ENCODE measurements around the gene FAR2.

- TF ChIP-seq ZNF692 (tag by site-specific recombination; IDR thresholded peaks at IDR 0.05) (no peak), ZNF558 (tag by site-specific recombination; IDR thresholded peaks at IDR 0.05) (no peak), MZF1 (tag by site-specific recombination; IDR thresholded peaks at IDR 0.05; ENCODE audit: borderline replicate concordance) (no peak), ZNF274 (IDR thresholded peaks at IDR 0.05; ENCODE audit: low read length) (no peak), ZNF274 (tag by site-specific recombination; IDR thresholded peaks at IDR 0.05; ENCODE audit: borderline replicate concordance) (no peak)
- TF ChIP-seq, protein P1, sequence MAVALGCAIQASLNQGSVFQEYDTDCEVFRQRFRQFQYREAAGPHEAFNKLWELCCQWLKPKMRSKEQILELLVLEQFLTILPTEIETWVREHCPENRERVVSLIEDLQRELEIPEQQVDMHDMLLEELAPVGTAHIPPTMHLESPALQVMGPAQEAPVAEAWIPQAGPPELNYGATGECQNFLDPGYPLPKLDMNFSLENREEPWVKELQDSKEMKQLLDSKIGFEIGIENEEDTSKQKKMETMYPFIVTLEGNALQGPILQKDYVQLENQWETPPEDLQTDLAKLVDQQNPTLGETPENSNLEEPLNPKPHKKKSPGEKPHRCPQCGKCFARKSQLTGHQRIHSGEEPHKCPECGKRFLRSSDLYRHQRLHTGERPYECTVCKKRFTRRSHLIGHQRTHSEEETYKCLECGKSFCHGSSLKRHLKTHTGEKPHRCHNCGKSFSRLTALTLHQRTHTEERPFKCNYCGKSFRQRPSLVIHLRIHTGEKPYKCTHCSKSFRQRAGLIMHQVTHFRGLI (tag by site-specific recombination; IDR thresholded peaks at IDR 0.05): no peak
- TF ChIP-seq, protein P2, sequence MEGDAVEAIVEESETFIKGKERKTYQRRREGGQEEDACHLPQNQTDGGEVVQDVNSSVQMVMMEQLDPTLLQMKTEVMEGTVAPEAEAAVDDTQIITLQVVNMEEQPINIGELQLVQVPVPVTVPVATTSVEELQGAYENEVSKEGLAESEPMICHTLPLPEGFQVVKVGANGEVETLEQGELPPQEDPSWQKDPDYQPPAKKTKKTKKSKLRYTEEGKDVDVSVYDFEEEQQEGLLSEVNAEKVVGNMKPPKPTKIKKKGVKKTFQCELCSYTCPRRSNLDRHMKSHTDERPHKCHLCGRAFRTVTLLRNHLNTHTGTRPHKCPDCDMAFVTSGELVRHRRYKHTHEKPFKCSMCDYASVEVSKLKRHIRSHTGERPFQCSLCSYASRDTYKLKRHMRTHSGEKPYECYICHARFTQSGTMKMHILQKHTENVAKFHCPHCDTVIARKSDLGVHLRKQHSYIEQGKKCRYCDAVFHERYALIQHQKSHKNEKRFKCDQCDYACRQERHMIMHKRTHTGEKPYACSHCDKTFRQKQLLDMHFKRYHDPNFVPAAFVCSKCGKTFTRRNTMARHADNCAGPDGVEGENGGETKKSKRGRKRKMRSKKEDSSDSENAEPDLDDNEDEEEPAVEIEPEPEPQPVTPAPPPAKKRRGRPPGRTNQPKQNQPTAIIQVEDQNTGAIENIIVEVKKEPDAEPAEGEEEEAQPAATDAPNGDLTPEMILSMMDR (tag by site-specific recombination; IDR thresholded peaks at IDR 0.05): no peak
- TF ChIP-seq, protein P3, sequence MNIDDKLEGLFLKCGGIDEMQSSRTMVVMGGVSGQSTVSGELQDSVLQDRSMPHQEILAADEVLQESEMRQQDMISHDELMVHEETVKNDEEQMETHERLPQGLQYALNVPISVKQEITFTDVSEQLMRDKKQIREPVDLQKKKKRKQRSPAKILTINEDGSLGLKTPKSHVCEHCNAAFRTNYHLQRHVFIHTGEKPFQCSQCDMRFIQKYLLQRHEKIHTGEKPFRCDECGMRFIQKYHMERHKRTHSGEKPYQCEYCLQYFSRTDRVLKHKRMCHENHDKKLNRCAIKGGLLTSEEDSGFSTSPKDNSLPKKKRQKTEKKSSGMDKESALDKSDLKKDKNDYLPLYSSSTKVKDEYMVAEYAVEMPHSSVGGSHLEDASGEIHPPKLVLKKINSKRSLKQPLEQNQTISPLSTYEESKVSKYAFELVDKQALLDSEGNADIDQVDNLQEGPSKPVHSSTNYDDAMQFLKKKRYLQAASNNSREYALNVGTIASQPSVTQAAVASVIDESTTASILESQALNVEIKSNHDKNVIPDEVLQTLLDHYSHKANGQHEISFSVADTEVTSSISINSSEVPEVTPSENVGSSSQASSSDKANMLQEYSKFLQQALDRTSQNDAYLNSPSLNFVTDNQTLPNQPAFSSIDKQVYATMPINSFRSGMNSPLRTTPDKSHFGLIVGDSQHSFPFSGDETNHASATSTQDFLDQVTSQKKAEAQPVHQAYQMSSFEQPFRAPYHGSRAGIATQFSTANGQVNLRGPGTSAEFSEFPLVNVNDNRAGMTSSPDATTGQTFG (tag by site-specific recombination; IDR thresholded peaks at IDR 0.05; ENCODE audit: borderline replicate concordance): no peak
Measured at GRCh38 chr12:29270446-29270845, 121.4 kb downstream of the FAR2 start.
